ENCODE measurements around the gene PKP1.

- TF ChIP-seq, protein P1, sequence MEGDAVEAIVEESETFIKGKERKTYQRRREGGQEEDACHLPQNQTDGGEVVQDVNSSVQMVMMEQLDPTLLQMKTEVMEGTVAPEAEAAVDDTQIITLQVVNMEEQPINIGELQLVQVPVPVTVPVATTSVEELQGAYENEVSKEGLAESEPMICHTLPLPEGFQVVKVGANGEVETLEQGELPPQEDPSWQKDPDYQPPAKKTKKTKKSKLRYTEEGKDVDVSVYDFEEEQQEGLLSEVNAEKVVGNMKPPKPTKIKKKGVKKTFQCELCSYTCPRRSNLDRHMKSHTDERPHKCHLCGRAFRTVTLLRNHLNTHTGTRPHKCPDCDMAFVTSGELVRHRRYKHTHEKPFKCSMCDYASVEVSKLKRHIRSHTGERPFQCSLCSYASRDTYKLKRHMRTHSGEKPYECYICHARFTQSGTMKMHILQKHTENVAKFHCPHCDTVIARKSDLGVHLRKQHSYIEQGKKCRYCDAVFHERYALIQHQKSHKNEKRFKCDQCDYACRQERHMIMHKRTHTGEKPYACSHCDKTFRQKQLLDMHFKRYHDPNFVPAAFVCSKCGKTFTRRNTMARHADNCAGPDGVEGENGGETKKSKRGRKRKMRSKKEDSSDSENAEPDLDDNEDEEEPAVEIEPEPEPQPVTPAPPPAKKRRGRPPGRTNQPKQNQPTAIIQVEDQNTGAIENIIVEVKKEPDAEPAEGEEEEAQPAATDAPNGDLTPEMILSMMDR (IDR thresholded peaks at IDR 0.05; ENCODE audit: low read depth, low read length, poor library complexity, severe bottlenecking): no peak
- no peak for TF ChIP-seq EZH2phosphoT487 (IDR thresholded peaks at IDR 0.05; ENCODE audit: borderline replicate concordance, low read length)
Measured at GRCh38 chr1:201356236-201356635, 72.9 kb downstream of the PKP1 start.

All from DOHH2 (cell line).